Neural cell (in vitro differentiated cells): ENCODE data around the gene CPT1A.

Experiments used
- POLR2AphosphoS5 ChIP-seq: IDR thresholded peaks from 2 replicates; pipeline ENCODE4 v1.6.1; 2012
- TF ChIP-seq, protein P1 (sequence below): fragments of 450-650 bp; IDR thresholded peaks from 2 replicates; pipeline ENCODE4 v1.5.1; 2014; ENCODE audit warnings: antibody characterized with exemption, mild to moderate bottlenecking, moderate library complexity; ENCODE audit not compliant: poor library complexity, severe bottlenecking

DNA sequence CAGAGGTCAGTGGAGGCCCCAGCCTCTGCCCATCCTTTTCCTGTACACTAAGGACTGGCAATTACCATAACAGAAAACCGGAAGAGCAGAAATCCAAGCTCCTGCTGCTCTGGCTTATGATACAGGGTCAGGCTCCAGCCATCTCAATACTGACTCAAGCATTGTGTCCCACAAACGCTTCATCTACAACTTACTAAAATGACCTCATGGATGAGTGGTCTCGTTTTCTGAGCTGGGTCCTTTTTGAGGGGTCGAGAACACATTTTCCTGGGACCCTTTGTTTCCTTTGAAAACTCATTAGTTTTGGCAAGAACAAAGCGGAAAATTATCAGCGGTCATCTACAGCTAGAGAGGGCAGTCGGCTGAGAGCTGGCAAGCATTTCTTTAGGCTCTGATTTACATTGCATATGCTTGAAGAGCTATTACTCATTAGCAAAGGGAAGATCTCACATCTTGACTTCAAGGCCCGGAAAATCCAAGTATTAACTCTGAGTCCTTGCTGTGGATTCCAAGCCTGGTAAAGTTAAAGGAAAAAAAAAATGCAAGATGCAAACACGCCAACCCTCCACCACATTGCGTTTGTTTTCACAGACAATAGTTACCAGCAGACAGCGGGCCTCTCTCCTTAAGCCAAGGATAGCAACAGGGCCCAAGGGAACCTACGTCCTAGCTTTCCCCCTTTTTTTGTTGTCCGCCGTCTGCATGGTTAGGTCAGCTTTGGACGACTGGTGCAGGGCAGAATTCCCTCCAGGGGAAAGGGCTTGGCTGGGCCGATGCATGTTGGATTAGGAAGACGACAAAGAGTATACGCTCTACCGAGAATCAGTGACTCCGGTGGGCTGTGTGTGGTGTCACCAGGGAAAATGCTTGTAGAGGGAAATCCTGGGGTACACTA lies 92.2 kb downstream of the CPT1A start:
- no peak for TF ChIP-seq POLR2AphosphoS5
- TF ChIP-seq, protein P1, sequence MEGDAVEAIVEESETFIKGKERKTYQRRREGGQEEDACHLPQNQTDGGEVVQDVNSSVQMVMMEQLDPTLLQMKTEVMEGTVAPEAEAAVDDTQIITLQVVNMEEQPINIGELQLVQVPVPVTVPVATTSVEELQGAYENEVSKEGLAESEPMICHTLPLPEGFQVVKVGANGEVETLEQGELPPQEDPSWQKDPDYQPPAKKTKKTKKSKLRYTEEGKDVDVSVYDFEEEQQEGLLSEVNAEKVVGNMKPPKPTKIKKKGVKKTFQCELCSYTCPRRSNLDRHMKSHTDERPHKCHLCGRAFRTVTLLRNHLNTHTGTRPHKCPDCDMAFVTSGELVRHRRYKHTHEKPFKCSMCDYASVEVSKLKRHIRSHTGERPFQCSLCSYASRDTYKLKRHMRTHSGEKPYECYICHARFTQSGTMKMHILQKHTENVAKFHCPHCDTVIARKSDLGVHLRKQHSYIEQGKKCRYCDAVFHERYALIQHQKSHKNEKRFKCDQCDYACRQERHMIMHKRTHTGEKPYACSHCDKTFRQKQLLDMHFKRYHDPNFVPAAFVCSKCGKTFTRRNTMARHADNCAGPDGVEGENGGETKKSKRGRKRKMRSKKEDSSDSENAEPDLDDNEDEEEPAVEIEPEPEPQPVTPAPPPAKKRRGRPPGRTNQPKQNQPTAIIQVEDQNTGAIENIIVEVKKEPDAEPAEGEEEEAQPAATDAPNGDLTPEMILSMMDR = no peak
